AG20443 (cell line): ENCODE results near the gene UMODL1.

Experiments
- DNase-seq: peaks from one replicate; pipeline ENCODE4 v3.0.0; 2012; ENCODE audit warnings: low spot score, mixed read lengths

UMODL1 gene

GRCh38 chr21:42071146-42071737 lies at the start of gene UMODL1:
Gene UMODL1 (plus strand): TSS chr21:42071317. CDS start chr21:42071317, 0 bp downstream.
- DNase-seq, result no peak

DNA sequence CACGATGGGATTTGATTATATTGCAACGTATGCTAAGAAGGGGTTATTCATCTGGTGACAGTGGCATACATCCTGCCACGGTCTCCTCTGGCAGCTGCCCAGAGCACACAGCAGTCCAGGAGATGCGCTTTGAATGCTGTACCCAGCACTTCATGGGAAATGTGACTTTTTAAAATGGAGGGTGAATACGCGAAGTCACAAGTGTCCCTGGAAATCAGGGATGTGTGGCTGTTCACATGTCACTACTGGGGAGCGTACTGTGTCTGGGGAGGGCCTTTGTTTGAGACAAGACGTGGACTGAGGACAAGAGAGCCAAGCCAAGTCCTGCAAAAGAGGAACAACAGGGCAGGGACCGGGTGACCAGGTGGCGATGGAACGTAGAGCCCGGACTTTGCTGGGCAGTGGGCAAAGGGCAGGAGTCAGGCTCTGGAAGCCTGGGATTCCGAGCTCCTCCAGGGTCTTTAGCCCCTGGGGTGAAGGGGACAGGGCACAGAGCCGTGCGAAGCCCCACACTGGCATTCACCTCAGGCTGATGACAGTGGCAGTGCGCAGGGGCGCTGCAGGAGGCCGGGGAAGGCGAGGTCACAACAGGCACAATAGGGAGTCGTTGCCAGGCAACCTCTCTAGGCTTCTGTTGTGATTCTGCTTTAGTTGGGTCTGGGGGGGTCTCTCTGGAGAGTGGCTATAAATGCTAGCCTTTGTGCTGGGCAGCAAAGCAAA lies 49.6 kb upstream of the UMODL1 start:
- no peak for DNase-seq

DNA sequence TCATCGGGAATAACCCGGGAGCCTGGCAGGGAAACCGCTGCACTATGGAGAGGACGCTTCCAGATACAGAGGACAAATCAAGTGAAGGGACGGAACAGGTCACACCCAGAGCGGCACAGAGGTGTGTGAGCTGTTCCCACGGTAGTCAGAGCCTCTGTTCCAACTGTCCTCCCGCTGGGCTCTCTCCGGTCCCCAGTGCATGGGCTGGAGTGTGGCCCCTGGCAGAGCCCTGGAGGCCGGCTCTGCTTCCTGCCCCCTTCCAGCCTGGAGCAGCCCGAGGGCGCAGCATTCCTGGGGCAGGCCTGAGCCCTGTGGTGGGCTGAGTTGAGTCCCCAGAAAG lies 49.1 kb upstream of the UMODL1 start:
- no peak for DNase-seq

DNA sequence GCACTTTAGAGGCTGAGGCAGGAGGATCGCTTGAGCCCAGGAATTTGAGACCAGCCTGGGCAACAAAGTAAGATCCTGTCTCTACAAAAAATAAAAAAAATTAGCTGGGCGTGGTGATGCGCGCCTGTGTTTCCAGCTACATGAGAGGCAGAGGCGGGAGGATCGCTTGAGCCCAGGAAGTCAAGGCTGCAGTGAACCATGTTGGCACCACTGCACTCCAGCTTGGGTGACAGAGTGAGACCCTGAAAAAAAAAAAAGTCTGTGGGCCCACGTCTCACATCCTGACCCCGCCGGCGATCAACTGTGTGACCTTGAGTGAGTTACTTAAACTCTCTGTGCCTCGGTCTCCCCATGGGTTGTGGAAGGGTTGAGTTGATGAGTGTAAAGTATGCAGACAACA lies 48.2 kb upstream of the UMODL1 start:
- DNase-seq, result no peak

GRCh38 chr21:42025376-42026081 lies 45.6 kb upstream of the UMODL1 start:
- peak; percentile 81 for DNase-seq

DNA sequence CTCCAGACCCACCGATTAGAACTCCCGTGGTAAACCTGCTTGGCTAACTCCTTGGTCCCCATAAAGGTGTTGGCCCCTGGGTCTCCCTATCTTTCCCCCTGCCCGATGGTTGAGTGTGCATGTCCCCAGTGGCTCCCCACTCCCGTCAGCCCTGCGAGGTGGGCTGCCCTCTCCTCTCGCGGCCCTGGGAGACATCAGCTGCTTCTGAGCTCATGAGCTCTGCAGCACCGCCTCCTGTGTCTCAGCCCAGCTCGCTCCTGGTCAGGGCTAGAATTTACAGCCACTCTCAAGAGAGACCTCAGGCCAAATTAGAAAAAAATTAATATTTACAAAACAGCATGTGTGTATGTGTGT lies 45.1 kb upstream of the UMODL1 start:
- DNase-seq, result no peak

DNA sequence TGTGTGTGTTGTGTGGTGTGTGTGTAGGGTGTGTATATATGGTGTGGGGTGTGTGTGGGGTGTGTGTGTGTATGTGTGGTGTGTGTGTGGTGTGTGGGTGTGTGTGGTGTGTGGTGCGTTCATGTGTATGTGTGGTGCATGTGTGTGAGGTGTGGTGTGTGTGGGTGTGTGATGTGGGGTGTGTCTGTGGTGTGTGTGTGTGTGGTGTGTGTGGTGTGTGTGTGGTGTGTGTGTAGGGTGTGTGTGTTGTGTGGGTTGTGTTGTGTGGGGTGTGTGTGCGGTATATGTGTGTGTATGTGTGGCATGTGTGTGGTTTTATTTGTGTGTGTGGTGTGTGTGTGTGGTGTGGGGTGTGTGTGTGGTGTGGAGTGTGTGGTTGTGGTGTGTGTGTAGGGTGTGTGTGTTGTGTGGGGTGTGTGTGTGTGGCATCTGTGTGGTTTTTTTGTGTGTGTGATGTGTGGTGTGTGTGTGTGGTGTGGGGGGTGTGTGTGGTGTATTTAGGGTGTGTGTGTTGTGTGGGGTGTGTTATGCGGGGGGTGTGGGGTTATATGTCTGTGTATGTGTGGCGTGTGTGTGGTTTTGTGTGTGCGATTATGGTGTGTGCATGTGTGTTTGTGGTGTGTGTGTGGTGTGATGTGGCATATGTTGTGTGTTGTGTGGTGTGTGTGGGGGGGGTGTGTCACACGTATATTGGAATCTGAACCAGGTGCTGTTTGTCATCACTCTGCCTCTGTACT lies 43.9 kb upstream of the UMODL1 start:
- no peak for DNase-seq

- DNase-seq, result no peak
These were observed 43.0 kb upstream of the UMODL1 start for GRCh38 chr21:42027822-42028765.

GRCh38 chr21:42028766-42029425 lies 42.2 kb upstream of the UMODL1 start:
- DNase-seq, result no peak

DNA sequence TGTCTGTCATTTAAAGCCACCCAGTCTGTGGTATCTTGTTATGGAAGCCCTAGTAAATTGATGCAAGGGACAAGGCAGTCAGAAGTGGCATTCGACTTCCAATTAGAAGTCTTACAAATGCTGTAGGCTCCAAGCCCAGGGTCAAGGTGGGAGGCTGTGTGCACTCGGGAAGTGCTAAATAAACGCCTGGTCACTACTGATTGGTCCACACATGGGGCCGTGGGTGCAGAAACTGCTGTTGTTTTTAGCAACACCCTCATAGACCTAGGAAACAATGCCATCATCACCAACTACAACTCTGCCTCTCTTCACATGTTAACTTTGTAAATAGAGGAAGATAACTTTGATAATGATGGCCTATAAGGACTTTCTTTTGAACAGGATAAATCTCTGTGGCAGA lies 40.8 kb upstream of the UMODL1 start:
- no peak for DNase-seq

DNA sequence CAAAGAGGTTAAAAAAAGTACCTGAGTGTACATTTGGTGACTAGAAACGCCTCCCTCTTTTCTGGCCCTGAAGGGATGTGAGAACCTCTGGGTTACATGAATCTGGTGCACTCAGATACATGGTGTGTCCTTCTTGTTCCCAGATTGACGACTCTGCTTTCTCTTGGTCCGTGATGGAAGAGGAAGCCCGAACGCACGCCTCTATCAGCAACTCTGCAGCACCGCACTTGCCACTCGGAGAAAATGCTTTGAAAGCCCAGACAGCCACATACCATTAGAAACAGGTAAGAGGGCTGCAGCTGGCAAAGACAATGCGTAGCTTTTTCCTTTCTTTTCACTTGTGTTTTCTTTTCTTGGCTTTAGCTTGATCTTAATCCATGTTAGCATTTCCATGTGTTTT lies 39.9 kb upstream of the UMODL1 start:
- DNase-seq, result no peak

DNA sequence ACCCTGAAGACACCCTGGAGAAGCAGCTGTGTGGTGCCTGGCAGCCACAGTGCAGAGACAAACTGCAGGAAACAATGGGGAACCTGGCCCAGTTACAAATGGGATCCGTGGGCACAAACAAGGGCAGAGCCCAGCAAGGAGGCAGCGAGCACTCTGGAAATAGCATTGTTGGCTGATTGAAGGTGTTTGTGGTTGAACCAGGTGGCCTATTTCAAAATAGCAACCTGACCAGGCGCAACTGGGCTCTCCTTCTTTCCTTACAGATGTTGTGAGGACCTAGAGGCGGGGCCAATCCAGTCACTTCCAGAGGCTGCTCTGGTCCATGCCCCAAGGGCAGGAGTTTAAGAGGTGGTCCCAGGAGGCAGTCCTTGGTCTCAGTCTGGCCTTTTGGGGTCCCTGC lies 39.3 kb upstream of the UMODL1 start:
- DNase-seq, result no peak

GRCh38 chr21:42032266-42032665 lies 38.9 kb upstream of the UMODL1 start:
- DNase-seq, result no peak

DNA sequence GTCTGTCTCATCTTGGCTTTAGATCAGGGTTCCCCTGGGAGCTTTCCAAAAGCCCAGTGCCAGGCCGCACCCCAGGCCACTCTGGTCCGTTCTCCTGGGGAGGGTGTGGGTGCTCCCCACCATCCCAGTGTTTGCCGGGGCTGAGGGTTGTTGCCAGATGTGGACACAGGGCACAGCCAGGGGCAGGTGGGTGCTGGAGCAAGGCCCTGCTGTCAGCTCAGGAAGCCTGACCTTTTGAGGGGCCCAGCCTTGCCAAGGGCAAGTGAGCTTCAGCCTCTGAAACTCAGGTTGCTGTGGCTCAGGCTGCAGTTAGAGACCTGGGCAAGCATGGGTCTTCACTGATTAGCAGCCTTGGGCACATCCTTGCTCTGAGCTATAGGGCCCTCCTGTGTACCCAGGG lies 38.1 kb upstream of the UMODL1 start:
- DNase-seq, result no peak

DNA sequence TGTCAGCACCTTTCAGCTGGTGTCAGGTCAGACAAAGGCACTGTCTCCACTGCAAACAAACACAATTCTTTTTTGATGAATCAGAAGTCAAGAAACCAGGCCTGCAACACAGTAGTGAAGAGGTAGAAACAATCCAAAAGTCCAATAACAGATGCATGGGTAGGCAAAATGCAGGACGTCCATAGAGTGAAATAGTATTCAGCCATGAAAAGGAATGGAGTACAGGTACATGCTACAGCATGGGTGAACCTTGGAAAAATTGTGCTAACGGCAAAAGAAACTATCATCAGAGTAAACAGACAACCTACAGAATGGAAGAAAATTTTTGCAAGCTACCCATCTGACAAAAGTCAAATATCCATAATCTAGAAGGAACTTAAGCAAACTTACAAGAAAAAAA lies 34.8 kb upstream of the UMODL1 start:
- no peak for DNase-seq

DNA sequence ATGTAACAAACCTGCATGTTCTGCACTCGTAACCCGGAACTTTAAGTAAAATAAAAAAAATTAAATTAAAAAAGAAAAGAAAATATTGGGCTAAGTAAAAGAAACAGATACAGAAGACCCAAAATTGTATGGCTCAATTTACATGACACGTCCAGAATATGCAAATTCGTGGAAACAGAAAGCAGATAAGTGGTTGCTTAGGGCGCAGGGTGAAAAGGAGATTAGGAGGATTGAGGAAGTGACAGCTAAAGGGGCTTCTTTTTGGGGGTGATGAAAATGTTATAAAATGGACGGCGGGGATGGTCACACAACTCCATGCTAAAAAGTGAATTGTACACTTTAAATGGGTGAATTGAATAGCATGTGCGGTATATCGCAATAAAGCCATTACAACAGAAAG lies 33.6 kb upstream of the UMODL1 start:
- DNase-seq, result no peak

- no peak for DNase-seq
These were observed 33.2 kb upstream of the UMODL1 start for GRCh38 chr21:42037943-42038342.

- no peak for DNase-seq
These were observed 32.7 kb upstream of the UMODL1 start for GRCh38 chr21:42038393-42038792.

DNA sequence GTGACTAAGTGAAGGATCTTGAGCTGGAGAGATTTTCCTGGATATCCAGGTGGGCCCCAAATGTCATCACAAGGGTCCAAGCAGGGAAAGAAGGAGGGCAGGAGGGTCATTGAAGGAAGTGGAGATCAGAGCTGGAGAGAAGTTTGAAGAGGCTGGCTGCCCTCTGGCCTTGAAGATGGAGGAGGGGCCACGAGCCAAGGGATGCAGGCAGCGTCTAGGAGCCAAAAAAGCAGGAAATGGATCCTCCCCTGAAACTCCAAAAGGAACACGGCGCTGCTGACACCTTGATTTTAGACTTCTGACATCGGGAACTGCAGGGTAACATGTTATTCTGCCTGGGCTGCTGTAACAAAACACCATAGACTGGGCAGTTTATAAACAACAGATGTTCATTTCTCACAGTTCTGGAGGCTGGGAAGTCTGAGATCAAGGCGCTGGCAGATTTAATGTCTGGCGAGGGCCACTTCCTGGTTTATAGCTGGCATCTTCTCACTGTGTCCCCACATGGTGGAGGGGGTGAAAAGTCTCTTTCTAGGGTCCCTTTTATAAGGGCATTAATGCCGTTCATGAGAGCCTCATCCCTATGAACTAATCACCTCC lies 32.2 kb upstream of the UMODL1 start:
- DNase-seq, result no peak

DNA sequence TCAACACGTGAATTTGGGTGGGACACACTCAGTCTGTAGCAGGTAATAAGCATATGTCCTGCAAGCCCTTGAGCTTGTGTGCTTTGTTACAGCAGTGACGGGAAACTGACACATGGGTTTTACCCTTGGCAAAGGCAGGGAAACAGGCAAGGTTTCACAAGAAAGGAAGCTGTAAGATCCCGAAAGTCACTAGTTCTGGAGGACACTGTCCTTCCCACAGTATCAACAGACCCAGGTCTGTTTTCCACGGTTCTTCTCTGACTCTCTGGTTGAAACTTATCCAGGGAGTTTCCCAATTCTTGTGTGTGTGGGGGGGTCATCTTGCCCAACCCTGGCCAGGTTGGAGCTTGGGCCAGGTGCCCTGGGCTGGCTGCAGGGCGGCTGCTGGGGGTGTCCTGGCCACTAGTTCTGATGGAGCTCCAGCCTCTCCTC lies 31.6 kb upstream of the UMODL1 start:
- DNase-seq, result peak; percentile 71

DNA sequence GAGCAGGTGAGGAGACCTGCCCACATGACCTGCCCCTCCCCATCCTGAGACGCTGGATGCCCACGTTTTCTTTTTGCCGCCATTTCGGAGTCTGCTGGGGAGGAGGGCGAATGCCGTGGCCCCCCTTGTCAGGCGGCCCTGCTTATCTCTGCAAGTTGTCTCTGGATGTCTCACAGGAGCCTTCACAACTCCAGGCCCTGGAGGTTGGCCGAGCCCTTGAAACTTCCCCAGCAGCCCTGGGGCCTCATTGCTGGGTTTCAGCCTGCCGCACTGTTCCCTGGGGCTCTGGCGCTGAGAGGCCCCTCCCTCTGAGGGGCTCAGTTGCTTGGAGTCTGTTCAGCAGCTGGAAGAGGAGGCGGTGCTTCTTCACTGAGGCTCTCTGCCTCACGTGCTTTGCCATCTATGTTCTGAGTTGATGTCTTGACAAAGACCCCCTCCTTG lies 31.2 kb upstream of the UMODL1 start:
- DNase-seq, result peak; percentile 81
